SK-N-SH treated with all-trans-retinoic acid at 6 μM for 48 hours (cell line): ENCODE data around the gene OR5B12.

Experiments used
- ATAC-seq: fragments of 200-7000 bp; cut with Tn5 transposase; 3 replicates; pipeline ENCODE4 v1.9.1; 2020; ENCODE audit warnings: mild to moderate bottlenecking, moderate library complexity
- ARNTL ChIP-seq: fragments of 450-650 bp; formaldehyde crosslinking; IDR thresholded peaks from 2 replicates; pipeline ENCODE4 v1.5.0; 2020; ENCODE audit warnings: low read depth, mild to moderate bottlenecking, moderate library complexity, borderline replicate concordance
- BACH2 ChIP-seq: fragments of 250-450 bp; sonication (Bioruptor Pico); IDR thresholded peaks from 2 replicates; pipeline ENCODE4 v1.9.0; 2021; ENCODE audit warnings: mild to moderate bottlenecking, borderline replicate concordance
- CREB5 ChIP-seq: fragments of 250-450 bp; sonication (Bioruptor Pico); IDR thresholded peaks from 2 replicates; pipeline ENCODE4 v1.5.1; 2020; ENCODE audit warnings: low read depth, mild to moderate bottlenecking, moderate library complexity
- CSDC2 ChIP-seq: fragments of 250-450 bp; sonication (Bioruptor Pico); IDR thresholded peaks from 2 replicates; pipeline ENCODE4 v1.5.0; 2020; ENCODE audit warnings: mild to moderate bottlenecking, moderate library complexity
- CSRNP3 ChIP-seq: fragments of 250-450 bp; sonication (Bioruptor Pico); IDR thresholded peaks from 2 replicates; pipeline ENCODE4 v1.5.1; 2021; ENCODE audit warnings: mild to moderate bottlenecking, moderate library complexity
- ESRRG ChIP-seq: fragments of 250-450 bp; sonication (Bioruptor Pico); IDR thresholded peaks from 2 replicates; pipeline ENCODE4 v1.6.1; 2021; ENCODE audit warnings: mild to moderate bottlenecking
- GLIS3 ChIP-seq: fragments of 250-450 bp; sonication (Bioruptor Pico); IDR thresholded peaks from 2 replicates; pipeline ENCODE4 v1.5.0; 2020; ENCODE audit warnings: mild to moderate bottlenecking, moderate library complexity
- ISL1 ChIP-seq: fragments of 250-450 bp; sonication (Bioruptor Pico); IDR thresholded peaks from 2 replicates; pipeline ENCODE4 v2.1.2; 2022; ENCODE audit warnings: mild to moderate bottlenecking, moderate library complexity
- OSR1 ChIP-seq: fragments of 250-450 bp; sonication (Bioruptor Pico); IDR thresholded peaks from 2 replicates; pipeline ENCODE4 v1.8.0; 2022; ENCODE audit warnings: moderate library complexity, mild to moderate bottlenecking, inconsistent platforms
- PPARA ChIP-seq: fragments of 250-450 bp; sonication (Bioruptor Pico); IDR thresholded peaks from 2 replicates; pipeline ENCODE4 v1.5.0; 2020; ENCODE audit warnings: mild to moderate bottlenecking, borderline replicate concordance
- RARB ChIP-seq: fragments of 250-450 bp; sonication (Bioruptor Pico); IDR thresholded peaks from 2 replicates; pipeline ENCODE4 v1.8.0; 2021; ENCODE audit warnings: mild to moderate bottlenecking, moderate library complexity
- SNAI2 ChIP-seq: fragments of 250-450 bp; sonication (Bioruptor Pico); IDR thresholded peaks from 2 replicates; pipeline ENCODE4 v1.5.0; 2020; ENCODE audit warnings: mild to moderate bottlenecking, moderate library complexity
- TCF4 ChIP-seq: fragments of 250-450 bp; sonication (Bioruptor Pico); IDR thresholded peaks from 2 replicates; pipeline ENCODE4 v1.8.0; 2021; ENCODE audit warnings: mild to moderate bottlenecking, moderate library complexity, borderline replicate concordance
- ZC3H10 ChIP-seq: fragments of 250-450 bp; sonication (Bioruptor Pico); IDR thresholded peaks from 2 replicates; pipeline ENCODE4 v1.5.1; 2021; ENCODE audit warnings: mild to moderate bottlenecking, moderate library complexity
- ZFP3 ChIP-seq: fragments of 250-450 bp; sonication (Bioruptor Pico); IDR thresholded peaks from 2 replicates; pipeline ENCODE4 v1.5.0; 2020; ENCODE audit warnings: mild to moderate bottlenecking, moderate library complexity
- ZFP30 ChIP-seq: fragments of 450-650 bp; formaldehyde crosslinking; IDR thresholded peaks from 2 replicates; pipeline ENCODE4 v1.5.0; 2022; ENCODE audit warnings: mild to moderate bottlenecking, moderate library complexity
- ZNF565 ChIP-seq: fragments of 450-650 bp; formaldehyde crosslinking; conservative IDR thresholded peaks from 2 replicates; pipeline ENCODE4 v1.5.0; 2020; ENCODE audit warnings: low read depth, mild to moderate bottlenecking, moderate library complexity
- ZNF70 ChIP-seq: fragments of 450-650 bp; formaldehyde crosslinking; IDR thresholded peaks from 2 replicates; pipeline ENCODE4 v1.5.0; 2020; ENCODE audit warnings: mild to moderate bottlenecking, moderate library complexity
- ZNF8 ChIP-seq: fragments of 450-650 bp; formaldehyde crosslinking; IDR thresholded peaks from 2 replicates; pipeline ENCODE4 v1.5.0; 2020; ENCODE audit warnings: mild to moderate bottlenecking, moderate library complexity
- TF ChIP-seq, protein P1 (sequence below): fragments of 250-450 bp; sonication (Bioruptor Pico); IDR thresholded peaks from 2 replicates; pipeline ENCODE4 v1.8.0; 2021; ENCODE audit warnings: low read depth, mild to moderate bottlenecking, moderate library complexity, borderline replicate concordance
- TF ChIP-seq, protein P2 (sequence below): fragments of 250-450 bp; sonication (Bioruptor Pico); IDR thresholded peaks from 2 replicates; pipeline ENCODE4 v1.8.0; 2020; ENCODE audit warnings: mild to moderate bottlenecking, moderate library complexity, borderline replicate concordance

Gene OR5B12

DNA sequence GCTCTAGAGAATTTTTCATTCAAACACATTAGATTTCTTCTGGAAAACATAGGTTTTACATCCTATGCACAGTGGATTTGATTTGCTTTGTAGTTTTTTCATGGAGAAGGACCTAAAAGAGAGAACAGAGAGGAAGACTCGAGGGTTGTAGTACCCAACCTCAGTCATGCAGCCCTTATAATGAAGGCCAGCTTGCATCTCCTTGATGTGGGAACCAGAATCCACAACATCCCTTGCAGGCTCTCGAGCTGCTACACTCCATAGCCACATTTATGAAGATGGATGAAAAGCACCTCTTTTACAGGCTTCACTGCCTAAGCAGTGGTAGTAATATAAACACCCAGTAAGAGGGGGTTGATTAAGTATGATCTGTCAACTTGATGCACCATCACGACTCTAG lies 9.5 kb upstream of the OR5B12 start:
- TF ChIP-seq ZC3H10 (CRISPR knock-in tag) (no peak), CSDC2 (CRISPR knock-in tag) (no peak), ZNF70 (no peak), ISL1 (no peak), ZNF565 (no peak), OSR1 (CRISPR knock-in tag) (no peak), SNAI2 (CRISPR knock-in tag) (no peak), GLIS3 (no peak), PPARA (CRISPR knock-in tag) (no peak), RARB (no peak), ARNTL (no peak), ZNF8 (CRISPR knock-in tag) (no peak), CSRNP3 (no peak), CREB5 (no peak), ZFP3 (CRISPR knock-in tag) (no peak), ESRRG (CRISPR knock-in tag) (no peak), ZFP30 (CRISPR knock-in tag) (no peak)
- TF ChIP-seq, protein P1, sequence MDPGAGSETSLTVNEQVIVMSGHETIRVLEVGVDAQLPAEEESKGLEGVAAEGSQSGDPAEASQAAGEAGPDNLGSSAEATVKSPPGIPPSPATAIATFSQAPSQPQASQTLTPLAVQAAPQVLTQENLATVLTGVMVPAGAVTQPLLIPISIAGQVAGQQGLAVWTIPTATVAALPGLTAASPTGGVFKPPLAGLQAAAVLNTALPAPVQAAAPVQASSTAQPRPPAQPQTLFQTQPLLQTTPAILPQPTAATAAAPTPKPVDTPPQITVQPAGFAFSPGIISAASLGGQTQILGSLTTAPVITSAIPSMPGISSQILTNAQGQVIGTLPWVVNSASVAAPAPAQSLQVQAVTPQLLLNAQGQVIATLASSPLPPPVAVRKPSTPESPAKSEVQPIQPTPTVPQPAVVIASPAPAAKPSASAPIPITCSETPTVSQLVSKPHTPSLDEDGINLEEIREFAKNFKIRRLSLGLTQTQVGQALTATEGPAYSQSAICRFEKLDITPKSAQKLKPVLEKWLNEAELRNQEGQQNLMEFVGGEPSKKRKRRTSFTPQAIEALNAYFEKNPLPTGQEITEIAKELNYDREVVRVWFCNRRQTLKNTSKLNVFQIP (CRISPR knock-in tag), result no peak
- TF ChIP-seq, protein P2, sequence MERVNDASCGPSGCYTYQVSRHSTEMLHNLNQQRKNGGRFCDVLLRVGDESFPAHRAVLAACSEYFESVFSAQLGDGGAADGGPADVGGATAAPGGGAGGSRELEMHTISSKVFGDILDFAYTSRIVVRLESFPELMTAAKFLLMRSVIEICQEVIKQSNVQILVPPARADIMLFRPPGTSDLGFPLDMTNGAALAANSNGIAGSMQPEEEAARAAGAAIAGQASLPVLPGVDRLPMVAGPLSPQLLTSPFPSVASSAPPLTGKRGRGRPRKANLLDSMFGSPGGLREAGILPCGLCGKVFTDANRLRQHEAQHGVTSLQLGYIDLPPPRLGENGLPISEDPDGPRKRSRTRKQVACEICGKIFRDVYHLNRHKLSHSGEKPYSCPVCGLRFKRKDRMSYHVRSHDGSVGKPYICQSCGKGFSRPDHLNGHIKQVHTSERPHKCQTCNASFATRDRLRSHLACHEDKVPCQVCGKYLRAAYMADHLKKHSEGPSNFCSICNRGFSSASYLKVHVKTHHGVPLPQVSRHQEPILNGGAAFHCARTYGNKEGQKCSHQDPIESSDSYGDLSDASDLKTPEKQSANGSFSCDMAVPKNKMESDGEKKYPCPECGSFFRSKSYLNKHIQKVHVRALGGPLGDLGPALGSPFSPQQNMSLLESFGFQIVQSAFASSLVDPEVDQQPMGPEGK (CRISPR knock-in tag), result no peak
- no peak for ATAC-seq

- ATAC-seq, result no peak
- TF ChIP-seq ZFP3 (CRISPR knock-in tag) (no peak), TCF4 (CRISPR knock-in tag) (no peak), ISL1 (no peak), ARNTL (no peak), CSDC2 (CRISPR knock-in tag) (no peak), ZNF565 (no peak), BACH2 (CRISPR knock-in tag) (no peak), GLIS3 (no peak), CREB5 (no peak)
- TF ChIP-seq, protein P1 (CRISPR knock-in tag), result no peak
- TF ChIP-seq, protein P2 (CRISPR knock-in tag), result no peak
These were observed 4.3 kb upstream of the OR5B12 start for GRCh38 chr11:58446294-58446693.
